Panc1 (cell line): Measurements from ENCODE around the gene GRID2. TPM values are rescaled to one million over a fixed set of nuclear protein-coding genes. Genes with fewer than 3 reads are reported as not detected.

ENCODE experiments used
- ATAC-seq: fragments of 200-7000 bp; cut with Tn5 transposase; 2 replicates; pipeline ENCODE4 v1.9.1; 2020; ENCODE audit warnings: mild to moderate bottlenecking, moderate library complexity
- BruUV-seq: library from RNA; stranded (reverse); fragments of 400-500 nt; replicated peaks from 2 replicates; lab custom pipeline; 2021; lab: Mats Ljungman, UMichigan
- CTCF ChIA-PET: fragments of 300-600 bp; sonication (Branson Sonifier 250); formaldehyde crosslinking; loops from one replicate; lab custom pipeline; 2022; ENCODE audit warnings: antibody characterized with exemption; lab: Charles Lee
- POLR2A ChIA-PET: fragments of 300-600 bp; sonication (Branson Sonifier 250); formaldehyde crosslinking; loops from one replicate; lab custom pipeline; 2022; ENCODE audit warnings: antibody characterized with exemption; lab: Charles Lee
- DNase-seq: peaks from one replicate; pipeline ENCODE4 v3.0.0-alpha.2; 2010; ENCODE audit warnings: low read depth, low spot score
- H3K27ac ChIP-seq: 2 replicates; pipeline ENCODE4 v1.5.1; 2011; ENCODE audit warnings: mild to moderate bottlenecking, low read length, inconsistent platforms
- H3K27me3 ChIP-seq: fragments of 200-500 bp; sonication (Bioruptor generic); 2 replicates; pipeline ENCODE4 v1.6.0; 2014; ENCODE audit warnings: low read length, inconsistent platforms; ENCODE audit not compliant: control insufficient read depth, insufficient read depth
- H3K36me3 ChIP-seq: fragments of 200-500 bp; sonication (Bioruptor generic); 2 replicates; pipeline ENCODE4 v1.5.1; 2014; ENCODE audit warnings: inconsistent platforms, mild to moderate bottlenecking, low read length, moderate library complexity; ENCODE audit not compliant: control insufficient read depth, insufficient read depth
- H3K4me1 ChIP-seq: 2 replicates; pipeline ENCODE4 v1.5.1; 2011; ENCODE audit warnings: inconsistent platforms, mild to moderate bottlenecking, low read length, moderate library complexity; ENCODE audit not compliant: control insufficient read depth, insufficient read depth
- H3K4me3 ChIP-seq, 2 experiments: 2 replicates each; pipeline ENCODE4 v1.5.1; 2011 to 2012; ENCODE audit warnings: low read depth in 2 of 2, low read length in 2 of 2, mild to moderate bottlenecking in 2 of 2, inconsistent platforms in 1 of 2, moderate library complexity in 1 of 2
- H3K9me3 ChIP-seq: fragments of 200-500 bp; sonication (Bioruptor generic); 2 replicates; pipeline ENCODE4 v1.5.1; 2014; ENCODE audit warnings: low read depth, mild to moderate bottlenecking, inconsistent platforms, low read length, moderate library complexity; ENCODE audit not compliant: control insufficient read depth, insufficient read depth
- CTCF ChIP-seq: fragments of 450-650 bp; IDR thresholded peaks from 2 replicates; pipeline ENCODE4 v1.5.1; 2017; ENCODE audit warnings: mild to moderate bottlenecking
- POLR2AphosphoS5 ChIP-seq: IDR thresholded peaks from 2 replicates; pipeline ENCODE4 v1.6.1; 2012; ENCODE audit warnings: mild to moderate bottlenecking, low read depth, low read length, moderate library complexity
- SIN3A ChIP-seq: IDR thresholded peaks from 2 replicates; pipeline ENCODE4 v1.6.1; 2012; ENCODE audit warnings: low read depth, mild to moderate bottlenecking, low read length, moderate library complexity, borderline replicate concordance; ENCODE audit not compliant: insufficient read depth
- TCF7L2 ChIP-seq: IDR thresholded peaks from 2 replicates; pipeline ENCODE4 v1.6.1; 2011; ENCODE audit warnings: mild to moderate bottlenecking, low read depth, low read length, inconsistent platforms
- in situ Hi-C: cut with HindIII; loops from 2 replicates; pipeline ENCODE4 v1.10.0; 2016; ENCODE audit warnings: low sequenced_read_pairs, low pct_unique_long_range_greater_than_20kb
- intact Hi-C: fragments of 100-400 bp; cut with micrococcal nuclease; formaldehyde crosslinking; loops from one replicate; pipeline ENCODE4 v1.10.0; 2022; ENCODE audit not compliant: unreplicated experiment
- total RNA-seq: library from RNA; stranded (reverse); gene quantifications from one replicate; pipeline ENCODE4 v1.2.1, GENCODE V29; 2021; ENCODE audit not compliant: unreplicated experiment
- TF ChIP-seq, protein P1 (sequence below), 2 experiments: IDR thresholded peaks; 2 replicates each; pipeline ENCODE4 v1.6.1; 2011 to 2012; ENCODE audit warnings: low read depth in 2 of 2, control low read depth in 1 of 2, low read length in 1 of 2, mild to moderate bottlenecking in 1 of 2, moderate library complexity in 1 of 2; ENCODE audit not compliant: insufficient read depth in 1 of 2

The GRID2 gene
- total RNA-seq, 1 experiment from 2014 or later = 0.08 TPM

GRCh38 chr4:92497141-92497540 lies 193.4 kb downstream of the GRID2 start:
- H3K27me3 ChIP-seq = no peaks in the 10 kb centered on the region
- CTCF ChIA-PET = no interaction called here
- no peaks in the 10 kb centered on the region for H3K9me3 ChIP-seq
- no peaks in the 10 kb centered on the region for H3K4me1 ChIP-seq
- H3K36me3 ChIP-seq = no peaks in the 10 kb centered on the region
- ATAC-seq (no peak), DNase-seq (no peak)
- no peak overlapping the region for H3K27ac ChIP-seq
- POLR2A ChIA-PET = no interaction called here
- intact Hi-C loops = no loop called here
- no TSS peak for BruUV-seq
- H3K4me3 ChIP-seq = no peak overlapping the region
- in situ Hi-C loops = no loop called here
- TF ChIP-seq TCF7L2 = no peak
- TF ChIP-seq SIN3A = no peak
- TF ChIP-seq CTCF = no peak
- TF ChIP-seq, protein P1, sequence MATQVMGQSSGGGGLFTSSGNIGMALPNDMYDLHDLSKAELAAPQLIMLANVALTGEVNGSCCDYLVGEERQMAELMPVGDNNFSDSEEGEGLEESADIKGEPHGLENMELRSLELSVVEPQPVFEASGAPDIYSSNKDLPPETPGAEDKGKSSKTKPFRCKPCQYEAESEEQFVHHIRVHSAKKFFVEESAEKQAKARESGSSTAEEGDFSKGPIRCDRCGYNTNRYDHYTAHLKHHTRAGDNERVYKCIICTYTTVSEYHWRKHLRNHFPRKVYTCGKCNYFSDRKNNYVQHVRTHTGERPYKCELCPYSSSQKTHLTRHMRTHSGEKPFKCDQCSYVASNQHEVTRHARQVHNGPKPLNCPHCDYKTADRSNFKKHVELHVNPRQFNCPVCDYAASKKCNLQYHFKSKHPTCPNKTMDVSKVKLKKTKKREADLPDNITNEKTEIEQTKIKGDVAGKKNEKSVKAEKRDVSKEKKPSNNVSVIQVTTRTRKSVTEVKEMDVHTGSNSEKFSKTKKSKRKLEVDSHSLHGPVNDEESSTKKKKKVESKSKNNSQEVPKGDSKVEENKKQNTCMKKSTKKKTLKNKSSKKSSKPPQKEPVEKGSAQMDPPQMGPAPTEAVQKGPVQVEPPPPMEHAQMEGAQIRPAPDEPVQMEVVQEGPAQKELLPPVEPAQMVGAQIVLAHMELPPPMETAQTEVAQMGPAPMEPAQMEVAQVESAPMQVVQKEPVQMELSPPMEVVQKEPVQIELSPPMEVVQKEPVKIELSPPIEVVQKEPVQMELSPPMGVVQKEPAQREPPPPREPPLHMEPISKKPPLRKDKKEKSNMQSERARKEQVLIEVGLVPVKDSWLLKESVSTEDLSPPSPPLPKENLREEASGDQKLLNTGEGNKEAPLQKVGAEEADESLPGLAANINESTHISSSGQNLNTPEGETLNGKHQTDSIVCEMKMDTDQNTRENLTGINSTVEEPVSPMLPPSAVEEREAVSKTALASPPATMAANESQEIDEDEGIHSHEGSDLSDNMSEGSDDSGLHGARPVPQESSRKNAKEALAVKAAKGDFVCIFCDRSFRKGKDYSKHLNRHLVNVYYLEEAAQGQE (IDR thresholded peaks at IDR 0.05; ENCODE audit: insufficient read depth in 1 of 2, low read depth in 2 of 2, low read length in 1 of 2) = no peak
- TF ChIP-seq POLR2AphosphoS5 = no peak

DNA sequence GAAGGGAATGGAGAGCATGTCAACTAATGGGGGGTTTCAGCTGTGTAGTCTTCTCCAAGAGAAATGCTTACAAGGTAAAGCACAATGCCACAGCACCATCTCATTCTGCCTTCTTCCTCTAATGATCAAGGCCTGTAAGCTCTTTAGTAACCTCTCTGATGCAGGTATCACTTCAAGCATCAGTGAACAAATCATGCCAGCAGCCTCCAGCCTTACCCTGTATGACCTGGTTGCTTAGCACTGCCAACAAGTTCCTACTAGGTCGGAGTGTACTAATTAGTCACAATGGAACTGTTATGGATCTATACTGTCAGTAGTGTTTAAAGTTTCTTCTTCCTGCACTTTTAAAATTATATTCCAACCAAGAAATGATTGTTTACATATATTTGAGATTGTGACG lies 197.7 kb downstream of the GRID2 start:
- Histone ChIP-seq H3K4me3 (no peak overlapping the region), H3K4me1 (no peaks in the 10 kb centered on the region), H3K27ac (no peak overlapping the region), H3K36me3 (no peaks in the 10 kb centered on the region), H3K27me3 (no peaks in the 10 kb centered on the region), H3K9me3 (no peaks in the 10 kb centered on the region)
- ATAC-seq (no peak), DNase-seq (no peak)
- TF ChIP-seq TCF7L2 = no peak
- no peak for TF ChIP-seq SIN3A
- no peak for TF ChIP-seq POLR2AphosphoS5
- TF ChIP-seq, protein P1 (IDR thresholded peaks at IDR 0.05; ENCODE audit: insufficient read depth in 1 of 2, low read depth in 2 of 2, low read length in 1 of 2) = no peak
- TF ChIP-seq CTCF = no peak
- intact Hi-C loops = no loop called here
- BruUV-seq = no TSS peak
- POLR2A ChIA-PET = no interaction called here
- CTCF ChIA-PET = no interaction called here
- in situ Hi-C loops = no loop called here
